Loucy (cell line): ENCODE data around the gene PPHLN1.

ENCODE experiments used
- H2AFZ ChIP-seq: fragments of 200-600 bp; sonication (generic); 2 replicates; pipeline ENCODE4 v1.6.0; 2016; ENCODE audit warnings: antibody characterized with exemption, mild to moderate bottlenecking, low read length, moderate library complexity
- H3F3A ChIP-seq: fragments of 200-600 bp; 2 replicates; pipeline ENCODE4 v1.6.0; 2016; ENCODE audit warnings: antibody characterized with exemption, low read depth, mild to moderate bottlenecking
- H3K27me3 ChIP-seq: fragments of 200-600 bp; sonication (generic); 2 replicates; pipeline ENCODE4 v1.6.1; 2014; ENCODE audit warnings: low read length, mild to moderate bottlenecking; ENCODE audit not compliant: insufficient read depth, poor library complexity, severe bottlenecking
- H3K36me3 ChIP-seq: fragments of 200-600 bp; sonication (generic); 2 replicates; pipeline ENCODE4 v1.6.1; 2016; ENCODE audit warnings: low read length; ENCODE audit not compliant: insufficient read depth
- H3K4me1 ChIP-seq: fragments of 200-600 bp; sonication (generic); 2 replicates; pipeline ENCODE4 v1.5.1; 2014; ENCODE audit warnings: low read length, mild to moderate bottlenecking; ENCODE audit not compliant: insufficient read depth, poor library complexity, severe bottlenecking
- H3K4me2 ChIP-seq: fragments of 200-600 bp; sonication (generic); 2 replicates; pipeline ENCODE4 v1.6.0; 2014; ENCODE audit warnings: antibody characterized with exemption, low read length, low read depth, mild to moderate bottlenecking; ENCODE audit not compliant: poor library complexity, severe bottlenecking
- H3K4me3 ChIP-seq: fragments of 200-600 bp; sonication (generic); 2 replicates; pipeline ENCODE4 v1.5.1; 2014; ENCODE audit warnings: low read length, mild to moderate bottlenecking, mixed read lengths; ENCODE audit not compliant: poor library complexity, severe bottlenecking
- H3K79me2 ChIP-seq: fragments of 200-600 bp; sonication (generic); 2 replicates; pipeline ENCODE4 v1.6.1; 2014; ENCODE audit warnings: low read length; ENCODE audit not compliant: insufficient read depth
- H3K9ac ChIP-seq: fragments of 200-600 bp; sonication (generic); 2 replicates; pipeline ENCODE4 v1.6.0; 2014; ENCODE audit warnings: mild to moderate bottlenecking, low read depth, low read length, moderate library complexity; ENCODE audit not compliant: poor library complexity, severe bottlenecking
- H3K9me2 ChIP-seq: fragments of 200-600 bp; sonication (generic); replicated peaks from 2 replicates; pipeline ENCODE4 v1.6.1; 2016; ENCODE audit warnings: low read depth, low read length, mixed read lengths
- H3K9me3 ChIP-seq: fragments of 200-600 bp; sonication (generic); 2 replicates; pipeline ENCODE4 v1.6.1; 2014; ENCODE audit warnings: mild to moderate bottlenecking, antibody characterized with exemption, low read length, low read depth; ENCODE audit not compliant: insufficient read depth
- H4K20me1 ChIP-seq: fragments of 200-600 bp; sonication (generic); 2 replicates; pipeline ENCODE4 v1.6.0; 2014; ENCODE audit warnings: antibody characterized with exemption, low read length, mild to moderate bottlenecking; ENCODE audit not compliant: insufficient read depth, poor library complexity, severe bottlenecking
- CTCF ChIP-seq: fragments of 200-600 bp; sonication (generic); conservative IDR thresholded peaks from 2 replicates; pipeline ENCODE4 v1.5.1; 2014; ENCODE audit warnings: mild to moderate bottlenecking, antibody characterized with exemption, low read length
- EZH2phosphoT487 ChIP-seq: fragments of 200-600 bp; IDR thresholded peaks from 2 replicates; pipeline ENCODE4 v1.6.1; 2018; ENCODE audit warnings: antibody characterized with exemption, mild to moderate bottlenecking, moderate library complexity, borderline replicate concordance

Gene PPHLN1

GRCh38 chr12:42370013-42370412 lies 44.0 kb downstream of the PPHLN1 start:
- Histone ChIP-seq H3K27me3 (no peaks in the 10 kb centered on the region), H3K79me2 (peaks cover 28% of the 10 kb centered on the region), H2AFZ (no peak overlapping the region), H4K20me1 (peaks cover 11% of the 10 kb centered on the region), H3K9me3 (no peaks in the 10 kb centered on the region), H3K4me1 (no peaks in the 10 kb centered on the region), H3K9ac (no peak overlapping the region), H3K36me3 (peaks cover 3% of the 10 kb centered on the region; the same call in 1 of the 2 replicates), H3K4me2 (no peak overlapping the region), H3K4me3 (no peak overlapping the region), H3K9me2 (no peaks in the 10 kb centered on the region), H3F3A (no peaks in the 10 kb centered on the region)
- TF ChIP-seq EZH2phosphoT487 (no peak), CTCF (no peak)

- no peak overlapping the region for H2AFZ ChIP-seq
- H3K9me3 ChIP-seq: no peaks in the 10 kb centered on the region
- no peak overlapping the region for H3K9ac ChIP-seq
- H3K79me2 ChIP-seq: peaks cover 16% of the 10 kb centered on the region; the same call in 1 of the 2 replicates
- TF ChIP-seq CTCF (peak; percentile 93), EZH2phosphoT487 (no peak)
- peaks cover 23% of the 10 kb centered on the region; the same call in 1 of the 2 replicates for H3K36me3 ChIP-seq
- H3F3A ChIP-seq: no peaks in the 10 kb centered on the region
- peaks cover 11% of the 10 kb centered on the region for H4K20me1 ChIP-seq
- H3K27me3 ChIP-seq: no peaks in the 10 kb centered on the region
- no peak overlapping the region for H3K4me2 ChIP-seq
- no peaks in the 10 kb centered on the region for H3K9me2 ChIP-seq
- no peak overlapping the region for H3K4me3 ChIP-seq
- H3K4me1 ChIP-seq: no peaks in the 10 kb centered on the region
Observed at GRCh38 chr12:42372154-42372791, 46.3 kb downstream of the PPHLN1 start.

GRCh38 chr12:42373669-42374068 lies 47.7 kb downstream of the PPHLN1 start:
- Histone ChIP-seq H3K9ac (no peak overlapping the region), H4K20me1 (peaks cover 11% of the 10 kb centered on the region), H2AFZ (no peak overlapping the region), H3F3A (no peaks in the 10 kb centered on the region), H3K9me2 (no peaks in the 10 kb centered on the region), H3K4me1 (no peaks in the 10 kb centered on the region), H3K27me3 (no peaks in the 10 kb centered on the region), H3K4me2 (no peak overlapping the region), H3K79me2 (peaks cover 16% of the 10 kb centered on the region; the same call in 1 of the 2 replicates), H3K4me3 (no peak overlapping the region), H3K9me3 (no peaks in the 10 kb centered on the region), H3K36me3 (peaks cover 31% of the 10 kb centered on the region; the same call in 1 of the 2 replicates)
- TF ChIP-seq CTCF: no peak
- no peak for TF ChIP-seq EZH2phosphoT487
